ENCODE data around the gene ZNF532.

DNA sequence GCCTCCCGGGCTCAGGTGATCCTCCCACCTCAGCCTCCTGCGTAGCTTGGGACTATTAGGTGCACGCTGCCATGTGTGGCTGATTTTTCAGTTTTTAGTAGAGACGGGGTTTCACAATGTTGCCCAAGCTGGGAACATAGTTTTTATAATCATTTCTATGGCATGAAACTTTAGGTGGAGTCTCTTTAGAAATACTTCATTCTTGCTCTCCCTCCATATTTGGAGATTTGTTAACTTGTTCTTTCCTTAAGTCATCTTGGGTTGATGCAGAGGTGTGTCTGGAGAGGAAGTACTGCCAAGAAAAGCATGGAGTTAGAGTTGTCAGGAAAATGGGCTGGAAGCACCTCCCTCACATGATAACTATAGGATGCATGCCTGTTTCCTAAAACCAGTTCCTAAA is 17.4 kb downstream of the ZNF532 start:
- TF ChIP-seq CTCF (IDR thresholded peaks at IDR 0.05; ENCODE audit: low read length): no peak
- no peak for TF ChIP-seq EZH2 (optimal IDR thresholded peaks at IDR 0.05; ENCODE audit: low read depth, low read length)
